ENCODE measurements around the gene CYP4F12.
A peak's percentile ranks its signal among the peaks of the same experiment; 100 is the strongest.

The CYP4F12 gene

DNA sequence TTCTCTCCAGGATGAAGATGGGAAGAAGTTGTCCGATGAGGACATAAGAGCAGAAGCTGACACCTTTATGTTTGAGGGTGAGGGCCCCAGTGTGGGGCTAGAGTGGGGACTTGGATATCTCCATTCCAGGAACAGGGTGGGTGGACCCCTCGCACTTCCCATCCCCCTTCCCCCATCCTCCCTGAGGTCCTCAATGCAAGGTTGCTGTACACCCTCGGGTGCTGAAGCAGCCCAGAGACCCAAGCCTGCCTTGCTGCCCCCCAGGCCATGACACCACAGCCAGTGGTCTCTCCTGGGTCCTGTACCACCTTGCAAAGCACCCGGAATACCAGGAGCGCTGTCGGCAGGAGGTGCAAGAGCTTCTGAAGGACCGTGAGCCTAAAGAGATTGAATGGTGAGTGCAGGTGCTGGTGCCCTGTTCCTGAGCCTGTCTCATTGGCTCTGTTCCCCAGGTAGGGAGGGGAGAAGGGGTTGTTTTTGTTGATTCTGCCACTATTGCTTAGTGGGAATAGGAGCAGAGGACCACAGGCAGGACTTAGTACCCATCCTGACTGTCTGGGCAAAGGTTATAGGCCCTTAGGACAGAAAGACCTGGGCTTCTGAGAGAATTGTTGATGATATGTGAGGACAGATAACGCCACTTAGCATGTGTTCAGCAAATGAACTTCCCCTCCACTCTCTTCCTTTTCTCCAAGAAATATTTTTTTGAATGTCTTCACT lies 20.2 kb upstream of the CYP4F12 start:
- no peak overlapping the region for H3K27ac ChIP-seq (ENCODE audit: low read length)
- peaks cover 0 to 3% of the 10 kb centered on the region in 2 donors for H3K36me3 ChIP-seq (ENCODE audit: control insufficient read depth in 1 of 2, insufficient read depth in 2 of 2, low read length in 2 of 2)
- H3K9me3 ChIP-seq (ENCODE audit: control insufficient read depth in 1 of 2, low read length in 2 of 2): peaks cover 0 to 1% of the 10 kb centered on the region in 2 donors
- H3K27me3 ChIP-seq (ENCODE audit: low read depth, low read length): no peaks in the 10 kb centered on the region
- H3K4me1 ChIP-seq (ENCODE audit: control insufficient read depth in 1 of 2, insufficient read depth in 2 of 2, low read length in 2 of 2): no peaks in the 10 kb centered on the region
- H3K4me3 ChIP-seq (ENCODE audit: low read depth in 1 of 2, low read length in 2 of 2): no peak overlapping the region

DNA sequence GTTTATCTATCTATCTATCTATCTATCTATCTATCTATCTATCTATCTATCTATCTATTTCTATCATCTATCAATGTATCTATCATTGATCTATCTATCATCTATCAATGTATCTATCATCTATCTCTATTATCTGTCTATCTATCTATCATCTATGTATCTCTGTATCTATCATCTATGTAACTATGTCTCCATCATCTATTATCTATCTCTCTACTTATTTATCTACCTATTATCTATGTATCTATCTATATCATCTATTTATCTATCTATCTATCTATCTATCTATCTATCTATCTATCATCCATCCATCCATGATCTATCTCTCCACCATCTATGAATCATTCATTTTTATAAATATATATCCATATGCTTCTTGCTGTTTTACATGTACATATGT lies 16.4 kb upstream of the CYP4F12 start:
- Histone ChIP-seq H3K4me1 (ENCODE audit: control insufficient read depth in 1 of 2, insufficient read depth in 2 of 2, low read length in 2 of 2) (no peaks in the 10 kb centered on the region), H3K36me3 (ENCODE audit: control insufficient read depth in 1 of 2, insufficient read depth in 2 of 2, low read length in 2 of 2) (no peaks in the 10 kb centered on the region), H3K9me3 (ENCODE audit: control insufficient read depth in 1 of 2, low read length in 2 of 2) (no peaks in the 10 kb centered on the region), H3K27me3 (ENCODE audit: low read depth, low read length) (no peaks in the 10 kb centered on the region), H3K4me3 (ENCODE audit: low read depth in 1 of 2, low read length in 2 of 2) (no peak overlapping the region), H3K27ac (ENCODE audit: low read length) (no peak overlapping the region)

DNA sequence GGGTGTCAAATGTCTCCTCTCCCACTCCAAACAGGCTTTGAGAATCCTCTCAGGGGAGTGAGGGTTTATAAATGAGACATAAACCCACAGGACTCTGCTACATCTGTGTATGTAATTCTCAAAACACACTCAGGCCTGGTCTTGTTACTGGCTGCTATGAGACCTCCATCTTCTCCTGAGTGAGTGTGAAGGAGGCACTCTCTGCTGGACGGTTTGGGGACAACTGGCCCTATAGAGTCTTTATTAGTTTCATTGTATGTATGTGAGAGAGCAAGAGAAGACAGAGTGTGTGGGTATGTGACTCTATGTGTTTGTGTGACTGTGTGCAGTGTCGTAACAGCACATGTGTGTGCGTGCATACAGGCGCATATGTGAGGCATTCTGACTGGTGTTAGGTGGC lies 9.6 kb upstream of the CYP4F12 start:
- H3K36me3 ChIP-seq (ENCODE audit: control insufficient read depth in 1 of 2, insufficient read depth in 2 of 2, low read length in 2 of 2): no peaks in the 10 kb centered on the region
- H3K9me3 ChIP-seq (ENCODE audit: control insufficient read depth in 1 of 2, low read length in 2 of 2): no peaks in the 10 kb centered on the region

DNA sequence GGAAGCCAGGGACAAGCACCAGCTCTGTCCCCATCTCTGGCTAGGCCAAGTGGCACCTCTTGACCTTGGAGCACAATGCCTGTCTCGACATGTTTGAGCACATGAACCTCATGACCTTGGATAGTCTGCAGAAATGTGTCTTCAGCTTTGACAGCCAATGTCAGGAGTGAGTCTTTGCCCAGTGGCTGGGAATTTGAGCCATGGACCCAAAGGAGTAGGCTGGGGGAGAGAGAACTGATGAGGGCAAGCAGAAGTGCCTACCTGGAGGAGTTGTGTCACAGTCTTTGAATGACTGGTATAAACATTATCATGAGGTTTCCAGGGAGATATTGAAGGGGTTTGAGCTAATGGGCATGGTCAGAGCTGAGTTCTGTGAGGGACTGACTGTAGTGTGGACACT lies 6.7 kb upstream of the CYP4F12 start:
- H3K27me3 ChIP-seq (ENCODE audit: low read depth, low read length): no peaks in the 10 kb centered on the region
- no peak overlapping the region for H3K27ac ChIP-seq (ENCODE audit: low read length)
- H3K4me1 ChIP-seq (ENCODE audit: control insufficient read depth in 1 of 2, insufficient read depth in 2 of 2, low read length in 2 of 2): no peaks in the 10 kb centered on the region
- no peaks in the 10 kb centered on the region for H3K9me3 ChIP-seq (ENCODE audit: control insufficient read depth in 1 of 2, low read length in 2 of 2)
- no peak overlapping the region for H3K4me3 ChIP-seq (ENCODE audit: low read depth in 1 of 2, low read length in 2 of 2)
- no peaks in the 10 kb centered on the region for H3K36me3 ChIP-seq (ENCODE audit: control insufficient read depth in 1 of 2, insufficient read depth in 2 of 2, low read length in 2 of 2)

More for the DNA sequence above, 9.6 kb upstream of the CYP4F12 start:
- no peaks in the 10 kb centered on the region for H3K27me3 ChIP-seq (ENCODE audit: low read depth, low read length)
- H3K4me1 ChIP-seq (ENCODE audit: control insufficient read depth in 1 of 2, insufficient read depth in 2 of 2, low read length in 2 of 2): no peaks in the 10 kb centered on the region
- no peak overlapping the region for H3K27ac ChIP-seq (ENCODE audit: low read length)
- H3K4me3 ChIP-seq (ENCODE audit: low read depth in 1 of 2, low read length in 2 of 2): no peak overlapping the region

DNA sequence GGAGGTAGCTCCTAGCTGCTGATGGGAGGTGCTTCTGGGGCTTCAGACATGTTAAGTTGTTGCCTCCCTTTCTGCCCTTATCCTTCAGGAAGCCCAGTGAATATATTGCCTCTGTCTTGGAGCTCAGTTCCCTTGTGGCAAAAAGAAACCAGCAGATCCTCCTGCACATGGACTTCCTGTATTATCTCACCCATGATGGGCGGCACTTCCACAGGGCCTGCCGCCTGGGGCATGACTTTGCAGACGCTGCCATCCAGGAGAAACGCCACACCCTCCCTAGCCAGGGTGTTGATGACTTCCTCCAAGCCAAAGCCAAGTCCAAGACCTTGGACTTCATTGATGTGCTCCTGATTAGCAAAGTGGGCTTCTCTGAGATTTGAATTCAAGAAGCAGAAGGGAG lies 6.0 kb upstream of the CYP4F12 start:
- no peaks in the 10 kb centered on the region for H3K27me3 ChIP-seq (ENCODE audit: low read depth, low read length)
- no peaks in the 10 kb centered on the region for H3K36me3 ChIP-seq (ENCODE audit: control insufficient read depth in 1 of 2, insufficient read depth in 2 of 2, low read length in 2 of 2)
- H3K4me3 ChIP-seq (ENCODE audit: low read depth in 1 of 2, low read length in 2 of 2): no peak overlapping the region
- H3K9me3 ChIP-seq (ENCODE audit: control insufficient read depth in 1 of 2, low read length in 2 of 2): no peaks in the 10 kb centered on the region
- H3K27ac ChIP-seq (ENCODE audit: low read length): no peak overlapping the region
- peaks cover 0 to under 1% of the 10 kb centered on the region in 2 donors for H3K4me1 ChIP-seq (ENCODE audit: control insufficient read depth in 1 of 2, insufficient read depth in 2 of 2, low read length in 2 of 2)

DNA sequence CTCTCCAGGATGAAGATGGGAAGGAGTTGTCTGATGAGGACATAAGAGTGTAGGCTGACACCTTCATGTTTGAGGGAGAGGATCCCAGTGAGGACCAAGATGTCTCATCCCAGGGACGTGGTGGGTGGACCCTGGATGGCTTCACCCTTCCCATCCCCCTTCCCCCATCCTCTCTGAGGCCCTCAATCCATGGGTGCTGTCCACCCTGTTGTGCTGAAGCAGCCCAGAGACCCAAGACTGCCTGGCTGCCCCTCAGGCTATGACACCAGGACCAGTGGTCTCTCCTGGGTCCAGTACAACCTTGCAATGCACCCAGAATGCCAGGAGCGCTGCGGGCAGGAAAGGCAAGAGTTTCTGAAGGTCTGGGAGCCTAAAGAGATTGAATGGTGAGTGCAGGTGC lies 3.4 kb upstream of the CYP4F12 start:
- H3K9me3 ChIP-seq (ENCODE audit: control insufficient read depth in 1 of 2, low read length in 2 of 2): no peaks in the 10 kb centered on the region
- no peak overlapping the region for H3K27ac ChIP-seq (ENCODE audit: low read length)
- H3K4me1 ChIP-seq (ENCODE audit: control insufficient read depth in 1 of 2, insufficient read depth in 2 of 2, low read length in 2 of 2): peaks cover 0 to 15% of the 10 kb centered on the region in 2 donors
- H3K36me3 ChIP-seq (ENCODE audit: control insufficient read depth in 1 of 2, insufficient read depth in 2 of 2, low read length in 2 of 2): no peaks in the 10 kb centered on the region
- H3K27me3 ChIP-seq (ENCODE audit: low read depth, low read length): no peaks in the 10 kb centered on the region
- no peak overlapping the region for H3K4me3 ChIP-seq (ENCODE audit: low read depth in 1 of 2, low read length in 2 of 2)

DNA sequence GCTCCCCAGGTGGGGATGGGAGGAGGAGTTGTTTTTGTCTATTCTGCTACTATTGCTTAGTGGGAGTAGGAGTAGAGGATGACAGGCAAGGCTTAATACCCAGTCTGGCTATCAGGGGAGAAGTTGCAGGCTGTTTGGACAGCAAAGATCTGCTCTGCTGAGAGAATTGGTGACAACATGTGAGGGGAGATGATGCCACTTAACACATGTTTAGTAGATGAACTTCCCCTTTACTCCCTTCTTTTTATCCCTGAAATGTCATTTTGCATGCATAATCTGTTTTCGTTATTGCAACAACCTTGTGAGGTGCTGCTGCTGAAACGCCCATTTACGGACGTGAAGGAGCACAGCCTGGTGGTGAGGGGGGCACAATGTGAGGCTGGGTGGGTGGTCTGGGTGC lies 3.0 kb upstream of the CYP4F12 start:
- H3K9me3 ChIP-seq (ENCODE audit: control insufficient read depth in 1 of 2, low read length in 2 of 2): no peaks in the 10 kb centered on the region
- no peaks in the 10 kb centered on the region for H3K36me3 ChIP-seq (ENCODE audit: control insufficient read depth in 1 of 2, insufficient read depth in 2 of 2, low read length in 2 of 2)
- no peaks in the 10 kb centered on the region for H3K27me3 ChIP-seq (ENCODE audit: low read depth, low read length)
- H3K4me1 ChIP-seq (ENCODE audit: control insufficient read depth in 1 of 2, insufficient read depth in 2 of 2, low read length in 2 of 2): peaks cover 0 to 15% of the 10 kb centered on the region in 2 donors
- no peak overlapping the region for H3K4me3 ChIP-seq (ENCODE audit: low read depth in 1 of 2, low read length in 2 of 2)
- no peak overlapping the region for H3K27ac ChIP-seq (ENCODE audit: low read length)

DNA sequence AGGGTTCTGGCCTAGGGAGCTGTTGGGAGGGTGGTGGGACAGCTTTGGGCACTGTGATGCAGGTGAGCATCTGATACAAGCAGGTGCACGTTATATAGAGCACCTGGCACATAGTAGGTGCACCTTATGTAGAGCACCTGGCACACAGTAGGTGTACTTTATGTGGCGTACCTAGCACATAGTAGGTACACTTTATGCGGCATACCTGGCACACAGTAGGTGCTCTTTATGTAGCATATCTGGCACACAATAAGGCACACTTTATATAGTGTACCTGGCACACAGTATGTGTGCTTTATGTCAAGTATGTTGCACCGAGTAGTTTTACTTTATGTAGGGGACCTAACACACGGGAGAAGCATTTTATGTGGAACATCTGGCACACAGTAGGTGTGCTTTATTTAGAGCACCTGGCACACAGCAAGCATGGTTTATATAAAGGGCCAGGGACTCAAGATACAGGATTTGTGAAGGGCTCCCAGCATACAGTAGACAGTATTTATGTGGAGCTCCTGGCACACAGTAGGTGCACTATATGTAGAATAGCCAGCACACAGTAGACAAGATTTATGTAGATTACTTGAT lies 1.6 kb upstream of the CYP4F12 start:
- H3K27me3 ChIP-seq (ENCODE audit: low read depth, low read length): no peaks in the 10 kb centered on the region
- no peak overlapping the region for H3K4me3 ChIP-seq (ENCODE audit: low read depth in 1 of 2, low read length in 2 of 2)
- peaks cover 0 to 15% of the 10 kb centered on the region in 2 donors for H3K4me1 ChIP-seq (ENCODE audit: control insufficient read depth in 1 of 2, insufficient read depth in 2 of 2, low read length in 2 of 2)
- no peaks in the 10 kb centered on the region for H3K9me3 ChIP-seq (ENCODE audit: control insufficient read depth in 1 of 2, low read length in 2 of 2)
- no peaks in the 10 kb centered on the region for H3K36me3 ChIP-seq (ENCODE audit: control insufficient read depth in 1 of 2, insufficient read depth in 2 of 2, low read length in 2 of 2)
- H3K27ac ChIP-seq (ENCODE audit: low read length): no peak overlapping the region

DNA sequence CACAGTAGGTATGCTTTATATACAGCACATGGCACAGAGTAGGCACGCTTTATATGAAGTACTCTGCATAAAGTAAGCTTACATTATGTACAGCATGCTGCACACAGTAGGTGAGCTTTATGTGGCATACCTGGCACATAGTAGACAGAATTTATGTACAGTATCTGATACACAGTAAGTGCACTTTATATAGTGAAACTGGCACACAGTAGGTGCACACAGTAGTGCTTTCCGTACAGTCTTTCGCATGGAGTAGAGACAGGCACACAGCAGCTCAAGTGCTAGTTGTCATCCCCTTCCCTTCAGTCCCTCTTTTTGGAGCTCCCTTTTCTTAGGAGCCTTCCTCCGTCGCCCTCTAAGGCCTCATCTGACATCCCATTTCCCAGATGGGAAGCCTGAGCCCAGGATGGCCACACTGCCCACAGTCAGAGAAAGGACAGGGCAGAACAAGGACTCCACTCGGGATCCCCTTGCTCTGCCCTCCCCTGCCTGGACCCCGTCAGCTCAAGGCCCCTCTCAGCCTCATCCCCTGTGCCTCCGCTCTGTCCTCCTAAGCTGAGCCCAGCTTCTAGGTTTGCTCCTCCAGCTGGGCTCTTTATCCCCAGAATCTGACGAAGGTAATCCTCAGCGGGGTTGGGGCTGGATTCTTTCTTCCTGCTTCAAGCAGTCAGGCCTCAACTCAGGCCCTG lies 852 bp upstream of the CYP4F12 start:
- no peak overlapping the region for H3K4me3 ChIP-seq (ENCODE audit: low read depth in 1 of 2, low read length in 2 of 2)
- H3K4me1 ChIP-seq (ENCODE audit: control insufficient read depth in 1 of 2, insufficient read depth in 2 of 2, low read length in 2 of 2): peaks cover 0 to 15% of the 10 kb centered on the region in 2 donors
- H3K27ac ChIP-seq (ENCODE audit: low read length): peak overlapping the region; percentile 48

DNA sequence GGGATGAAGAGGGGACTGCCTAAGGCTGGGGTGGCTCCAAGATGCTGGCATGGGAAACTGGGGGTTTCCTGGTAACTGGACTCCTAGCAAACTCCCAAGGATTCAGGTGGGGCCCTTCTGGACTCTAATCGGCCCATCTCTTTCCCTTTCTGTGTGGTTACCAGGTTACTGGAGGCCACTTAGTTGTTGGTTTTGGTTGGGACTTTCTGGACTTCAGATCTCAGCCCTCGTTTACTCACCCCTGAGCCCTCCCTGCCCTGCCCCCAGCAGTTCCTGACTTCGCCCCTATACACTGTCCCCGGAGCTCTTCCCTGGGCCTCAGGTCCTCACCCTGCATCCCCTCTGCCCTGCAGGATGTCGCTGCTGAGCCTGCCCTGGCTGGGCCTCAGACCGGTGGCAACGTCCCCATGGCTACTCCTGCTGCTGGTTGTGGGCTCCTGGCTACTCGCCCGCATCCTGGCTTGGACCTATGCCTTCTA lies 328 bp downstream of the CYP4F12 start:
- peak overlapping the region; percentile 23 for H3K27ac ChIP-seq (ENCODE audit: low read length)
- no peaks in the 10 kb centered on the region for H3K9me3 ChIP-seq (ENCODE audit: control insufficient read depth in 1 of 2, low read length in 2 of 2)
- peaks cover 0 to 15% of the 10 kb centered on the region in 2 donors for H3K4me1 ChIP-seq (ENCODE audit: control insufficient read depth in 1 of 2, insufficient read depth in 2 of 2, low read length in 2 of 2)
- no peaks in the 10 kb centered on the region for H3K27me3 ChIP-seq (ENCODE audit: low read depth, low read length)
- peak overlapping the region in 1 of 2 donors; percentile 44 for H3K4me3 ChIP-seq (ENCODE audit: low read depth in 1 of 2, low read length in 2 of 2)
- no peaks in the 10 kb centered on the region for H3K36me3 ChIP-seq (ENCODE audit: control insufficient read depth in 1 of 2, insufficient read depth in 2 of 2, low read length in 2 of 2)

More for the DNA sequence above, 852 bp upstream of the CYP4F12 start:
- no peaks in the 10 kb centered on the region for H3K9me3 ChIP-seq (ENCODE audit: control insufficient read depth in 1 of 2, low read length in 2 of 2)
- H3K36me3 ChIP-seq (ENCODE audit: control insufficient read depth in 1 of 2, insufficient read depth in 2 of 2, low read length in 2 of 2): no peaks in the 10 kb centered on the region
- no peaks in the 10 kb centered on the region for H3K27me3 ChIP-seq (ENCODE audit: low read depth, low read length)

DNA sequence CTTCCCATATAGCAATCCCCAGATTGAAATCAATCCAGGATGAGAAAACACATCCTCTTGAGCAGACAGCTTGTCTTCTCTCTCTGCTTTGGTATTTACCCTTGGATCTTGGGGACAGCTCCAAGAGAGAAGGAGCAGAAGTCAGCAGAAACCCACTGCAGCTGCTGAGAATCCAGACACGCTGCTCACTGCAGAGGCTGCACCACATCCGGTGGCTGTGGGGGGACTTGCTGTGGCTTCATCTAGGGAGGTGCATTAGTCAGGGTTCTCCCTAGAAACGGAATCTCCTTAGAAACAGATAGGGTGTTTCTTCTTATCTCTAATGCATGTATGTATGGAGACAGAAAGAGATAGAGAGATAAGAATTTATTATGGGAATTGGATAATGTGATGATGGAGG lies 2.7 kb downstream of the CYP4F12 start:
- peaks cover 0 to 15% of the 10 kb centered on the region in 2 donors for H3K4me1 ChIP-seq (ENCODE audit: control insufficient read depth in 1 of 2, insufficient read depth in 2 of 2, low read length in 2 of 2)
- no peaks in the 10 kb centered on the region for H3K36me3 ChIP-seq (ENCODE audit: control insufficient read depth in 1 of 2, insufficient read depth in 2 of 2, low read length in 2 of 2)
- H3K27ac ChIP-seq (ENCODE audit: low read length): no peak overlapping the region
- H3K4me3 ChIP-seq (ENCODE audit: low read depth in 1 of 2, low read length in 2 of 2): no peak overlapping the region
- no peaks in the 10 kb centered on the region for H3K27me3 ChIP-seq (ENCODE audit: low read depth, low read length)
- H3K9me3 ChIP-seq (ENCODE audit: control insufficient read depth in 1 of 2, low read length in 2 of 2): no peaks in the 10 kb centered on the region

Measured in muscle layer of duodenum (tissue), 2 donors.